HG02970 (cell line): ENCODE data around the gene IL17D.
"Not testable (repeated sequence)": the region's sequence is repeated elsewhere in the genome, so short reads cannot be mapped to it uniquely, and the experiment has no call there.

Experiments
- ATAC-seq: cut with Tn5 transposase; IDR thresholded peaks from one replicate; pipeline ENCODE4 v1.9.1; 2021; ENCODE audit warnings: mild to moderate bottlenecking, moderate library complexity, moderate number of reproducible peaks; ENCODE audit not compliant: unreplicated experiment, low FRiP score

The IL17D gene

GRCh38 chr13:20717581-20718542, 14.4 kb downstream of the IL17D start:
- ATAC-seq = no peak

- no peak for ATAC-seq
Observed at GRCh38 chr13:20718958-20719566, 15.6 kb downstream of the IL17D start.

GRCh38 chr13:20719783-20720182, 16.3 kb downstream of the IL17D start:
- ATAC-seq = no peak

- no peak for ATAC-seq
Observed at GRCh38 chr13:20720499-20720898, 17.0 kb downstream of the IL17D start.

- ATAC-seq = no peak
Observed at GRCh38 chr13:20721058-20721453, 17.6 kb downstream of the IL17D start.

GRCh38 chr13:20721454-20722357, 18.2 kb downstream of the IL17D start:
- no peak for ATAC-seq

- ATAC-seq = no peak
Observed at GRCh38 chr13:20727856-20728255, 24.4 kb downstream of the IL17D start.

- no peak for ATAC-seq
Observed at GRCh38 chr13:20728579-20729311, 25.2 kb downstream of the IL17D start.

- ATAC-seq = no peak
Observed at GRCh38 chr13:20729633-20730585, 26.4 kb downstream of the IL17D start.

- ATAC-seq = no peak
Observed at GRCh38 chr13:20738616-20739015, 35.1 kb downstream of the IL17D start.

- no peak for ATAC-seq
Observed at GRCh38 chr13:20740021-20740420, 36.5 kb downstream of the IL17D start.

GRCh38 chr13:20743830-20744404, 40.4 kb downstream of the IL17D start:
- ATAC-seq = not testable (repeated sequence)

- no peak for ATAC-seq
Observed at GRCh38 chr13:20749377-20749776, 45.9 kb downstream of the IL17D start.

GRCh38 chr13:20754009-20754408, 50.5 kb downstream of the IL17D start:
- ATAC-seq = no peak

- ATAC-seq = no peak
Observed at GRCh38 chr13:20760872-20761271, 57.4 kb downstream of the IL17D start.

- no peak for ATAC-seq
Observed at GRCh38 chr13:20767309-20767943, 63.9 kb downstream of the IL17D start.

GRCh38 chr13:20769091-20769490, 65.6 kb downstream of the IL17D start:
- no peak for ATAC-seq

- no peak for ATAC-seq
Observed at GRCh38 chr13:20769834-20770233, 66.3 kb downstream of the IL17D start.
